ENCODE results near the gene NAPSA. TPM values are rescaled to one million over a fixed set of nuclear protein-coding genes. Genes with fewer than 3 reads are reported as not detected.

NAPSA gene
- total and polyA plus RNA-seq, 2 of the 8 experiments (the other 6 are each of a cell fraction or from before 2014, with no cell fraction given), result 0.71 to 0.73 TPM

- no peak for TF ChIP-seq CHD7 (IDR thresholded peaks at IDR 0.05; ENCODE audit: insufficient replicate concordance, low read length)
Measured at GRCh38 chr19:50321831-50322230, 43.6 kb downstream of the NAPSA start (continued).

Measured in H1 (cell line).